Psoas muscle (tissue), 8 donors: ENCODE measurements around the gene HEXD. TPM values are rescaled to one million over a fixed set of nuclear protein-coding genes. Genes with fewer than 3 reads are reported as not detected.

Source experiments
- ATAC-seq, 4 donors: fragments of 200-7000 bp; cut with Tn5 transposase; one replicate each; pipeline ENCODE4 v1.9.1; 2020; ENCODE audit warnings: moderate library complexity in 3 of 4, mild to moderate bottlenecking in 2 of 4
- DNase-seq, 2 donors: peaks; one replicate each; pipeline ENCODE4 v3.0.0-alpha.2; 2020
- H3K27ac ChIP-seq: fragments of 200-600 bp; one replicate; pipeline ENCODE4 v1.8.0; 2022
- H3K27me3 ChIP-seq, 3 donors: fragments of 200-600 bp in 1 of 3; one replicate each; pipeline versions ENCODE4 v1.6.1 to v1.8.0; 2013 to 2022; ENCODE audit warnings: low read length in 2 of 3, mild to moderate bottlenecking in 2 of 3, moderate library complexity in 1 of 3; ENCODE audit not compliant: insufficient read depth in 3 of 3
- H3K36me3 ChIP-seq, 2 donors: fragments of 200-600 bp in 1 of 2; one replicate each; pipeline versions ENCODE4 v1.6.1 to v1.8.0; 2013 to 2022; ENCODE audit warnings: low read depth in 1 of 2, mild to moderate bottlenecking in 1 of 2, moderate library complexity in 1 of 2; ENCODE audit not compliant: insufficient read depth in 1 of 2
- H3K4me1 ChIP-seq: fragments of 200-600 bp; one replicate; pipeline ENCODE4 v1.8.0; 2022
- H3K4me3 ChIP-seq: fragments of 200-600 bp; one replicate; pipeline ENCODE4 v1.8.0; 2022; ENCODE audit warnings: mild to moderate bottlenecking
- H3K9me3 ChIP-seq: fragments of 200-600 bp; one replicate; pipeline ENCODE4 v1.8.0; 2022
- WGBS, 3 donors: extraction: QIAGEN DNeasy Blood & Tissue Kit; methylation state at CpG; one replicate each; pipeline versions ENCODE4 v1.1.6 to v1.1.7; 2013; 5-methylcytosine and 5-hydroxymethylcytosine counted together
- intact Hi-C, 2 donors: fragments of 100-400 bp; cut with DNase I; formaldehyde crosslinking; loops; one replicate each; pipeline versions ENCODE4 v1.11.0 to v1.14.2; 2022
- polyA plus RNA-seq, 3 donors: library from polyadenylated mRNA; stranded (reverse); fragments of 200-250 nt; gene quantifications; one replicate each; pipeline ENCODE4 v1.2.3, GENCODE V29; 2013
- total RNA-seq, 4 donors: library from RNA; stranded (reverse); fragmentation: NEBNext Ultra II Directional in 2 of 4; extraction: Animal tissue kit (Norgen Biotek cat#: 25700) in 2 of 4; gene quantifications; one replicate each; pipeline versions ENCODE4 v1.2.1 to v1.2.4, GENCODE V29; 2021 to 2023
- TF ChIP-seq, protein P1 (sequence below): fragments of 200-600 bp; IDR thresholded peaks from one replicate; pipeline ENCODE4 v1.8.0; 2022; ENCODE audit warnings: antibody characterized with exemption
- donor health status: healthy with polysubstance abuse.
- donor health status: DM: no; HTN: no; CAD: no; lungs with moderate emphysema.
- donor health status: Bipolar disorder and iron deficiency.
- donor health status: healthy.
- donor health status: DM: yes; HTN: yes; CAD: no.
- donor health status: DM: no; HTN: no; CAD: no.
- donor health status: DM: no; HTN: no; CAD: no.
- donor health status: DM: yes; HTN: yes; CAD: no.

The HEXD gene
- total and polyA plus RNA-seq, 7 donors: 17.4 to 29.8 (median 21.3) TPM

DNA sequence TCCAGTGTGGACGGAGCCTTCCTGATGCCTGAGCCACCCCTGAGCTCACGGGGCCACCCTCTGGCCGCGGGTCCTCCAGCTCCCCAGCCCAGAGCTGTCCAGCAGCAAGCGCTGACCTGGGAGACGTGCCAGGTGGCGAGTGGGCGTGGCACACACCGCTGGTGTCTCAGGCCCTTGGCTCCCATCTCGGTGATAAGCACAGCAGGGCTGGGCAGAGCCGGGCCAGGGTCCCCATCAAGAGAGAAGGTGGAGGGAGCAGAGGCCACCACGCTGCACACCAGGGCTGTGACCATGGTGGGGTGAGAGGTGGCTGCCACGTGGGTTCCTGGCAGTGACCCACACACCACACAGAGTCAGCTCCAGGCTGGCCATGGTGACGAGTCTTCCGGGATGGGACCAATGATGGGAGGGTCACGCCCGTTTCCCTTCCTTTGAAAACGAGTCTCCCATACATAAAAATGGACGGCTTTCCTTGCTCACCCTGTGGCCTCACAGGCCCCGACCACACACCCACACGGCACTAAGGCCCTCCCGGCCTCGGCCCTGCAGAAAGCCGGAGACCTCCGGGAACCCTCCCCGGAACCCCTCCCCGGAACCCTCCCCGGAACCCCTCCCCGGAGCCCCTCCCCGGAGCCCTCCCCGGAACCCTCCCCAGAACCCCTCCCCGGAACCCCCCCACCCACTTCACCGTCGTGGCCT, 29.8 kb upstream of the HEXD start:
- peak; percentile 39 to 68 (median 47) for ATAC-seq
- DNase-seq: peak; percentile 59 to 83

DNA sequence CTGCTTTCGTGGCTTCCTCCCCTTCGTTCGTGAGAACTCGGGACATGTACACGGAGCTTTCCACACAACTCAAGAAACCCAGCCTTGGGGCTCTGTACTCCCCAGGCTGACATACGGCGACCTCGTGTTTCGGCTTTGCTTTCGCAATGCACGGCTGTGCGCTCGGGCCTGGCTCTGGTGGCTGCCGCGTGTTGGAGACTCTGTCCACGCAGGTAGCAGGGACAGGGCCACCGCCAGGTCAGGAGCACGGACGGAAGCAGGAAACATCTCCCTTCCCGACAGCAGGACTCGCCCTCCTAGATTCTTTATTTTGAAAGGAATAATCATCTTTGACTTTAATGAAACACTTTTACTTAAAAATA, 29.2 kb upstream of the HEXD start:
- H3K27me3 ChIP-seq: peaks cover 0 to 8% (median 0%) of the 10 kb centered on the region in 3 donors
- H3K36me3 ChIP-seq: peaks cover 0 to 24% of the 10 kb centered on the region in 2 donors
- H3K4me3 ChIP-seq: no peak overlapping the region
- peaks cover 20% of the 10 kb centered on the region for H3K4me1 ChIP-seq
- intact Hi-C loops: no loop called here
- no peaks in the 10 kb centered on the region for H3K9me3 ChIP-seq
- WGBS, 3 donors: 82 to 87% (median 84%) methylated on average over 18 to 21 of the region's 21 CpGs
- no peak for ATAC-seq
- no peak overlapping the region for H3K27ac ChIP-seq
- TF ChIP-seq, protein P1, sequence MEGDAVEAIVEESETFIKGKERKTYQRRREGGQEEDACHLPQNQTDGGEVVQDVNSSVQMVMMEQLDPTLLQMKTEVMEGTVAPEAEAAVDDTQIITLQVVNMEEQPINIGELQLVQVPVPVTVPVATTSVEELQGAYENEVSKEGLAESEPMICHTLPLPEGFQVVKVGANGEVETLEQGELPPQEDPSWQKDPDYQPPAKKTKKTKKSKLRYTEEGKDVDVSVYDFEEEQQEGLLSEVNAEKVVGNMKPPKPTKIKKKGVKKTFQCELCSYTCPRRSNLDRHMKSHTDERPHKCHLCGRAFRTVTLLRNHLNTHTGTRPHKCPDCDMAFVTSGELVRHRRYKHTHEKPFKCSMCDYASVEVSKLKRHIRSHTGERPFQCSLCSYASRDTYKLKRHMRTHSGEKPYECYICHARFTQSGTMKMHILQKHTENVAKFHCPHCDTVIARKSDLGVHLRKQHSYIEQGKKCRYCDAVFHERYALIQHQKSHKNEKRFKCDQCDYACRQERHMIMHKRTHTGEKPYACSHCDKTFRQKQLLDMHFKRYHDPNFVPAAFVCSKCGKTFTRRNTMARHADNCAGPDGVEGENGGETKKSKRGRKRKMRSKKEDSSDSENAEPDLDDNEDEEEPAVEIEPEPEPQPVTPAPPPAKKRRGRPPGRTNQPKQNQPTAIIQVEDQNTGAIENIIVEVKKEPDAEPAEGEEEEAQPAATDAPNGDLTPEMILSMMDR: no peak
- no peak for DNase-seq

More for the DNA sequence above, 29.8 kb upstream of the HEXD start:
- no peak overlapping the region for H3K27ac ChIP-seq
- intact Hi-C loops: no loop called here
- 45 to 54% (median 53%) methylated on average over 28 to 34 of the region's 34 CpGs for WGBS, 3 donors
- H3K4me1 ChIP-seq: peaks cover 25% of the 10 kb centered on the region
- TF ChIP-seq, protein P1: no peak
- H3K27me3 ChIP-seq: peaks cover 0 to 8% (median 4%) of the 10 kb centered on the region in 3 donors
- H3K9me3 ChIP-seq: no peaks in the 10 kb centered on the region
- peaks cover 0 to 18% of the 10 kb centered on the region in 2 donors for H3K36me3 ChIP-seq
- no peak overlapping the region for H3K4me3 ChIP-seq

DNA sequence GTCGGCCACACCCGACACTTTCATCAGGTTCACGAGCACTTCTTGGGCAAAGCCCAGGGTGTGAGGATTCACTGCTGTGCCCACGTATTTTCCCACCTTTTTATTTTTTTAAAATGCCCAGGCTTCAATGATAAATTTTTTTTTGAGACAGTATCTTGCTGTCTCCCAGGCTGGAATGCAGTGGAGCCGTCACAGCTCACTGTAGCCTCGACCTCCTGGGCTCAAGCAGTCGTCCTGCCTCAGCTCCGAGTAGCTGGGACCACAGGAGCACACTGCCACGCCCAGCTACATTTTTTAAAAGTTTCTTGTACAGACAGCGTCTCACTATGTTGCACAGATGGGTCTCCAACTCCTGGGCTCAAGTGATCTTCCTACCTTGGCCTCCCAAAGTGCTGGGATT, 28.8 kb upstream of the HEXD start:
- Histone ChIP-seq H3K4me3 (no peak overlapping the region), H3K27ac (no peak overlapping the region), H3K36me3 (peaks cover 0 to 28% of the 10 kb centered on the region in 2 donors), H3K4me1 (peaks cover 15% of the 10 kb centered on the region), H3K9me3 (no peaks in the 10 kb centered on the region), H3K27me3 (peaks cover 0 to 8% (median 0%) of the 10 kb centered on the region in 3 donors)
- TF ChIP-seq, protein P1: no peak
- DNase-seq (no peak), ATAC-seq (no peak)
- WGBS, 3 donors: 81 to 90% (median 88%) methylated on average over 10 of the region's 10 CpGs
- intact Hi-C loops: no loop called here

DNA sequence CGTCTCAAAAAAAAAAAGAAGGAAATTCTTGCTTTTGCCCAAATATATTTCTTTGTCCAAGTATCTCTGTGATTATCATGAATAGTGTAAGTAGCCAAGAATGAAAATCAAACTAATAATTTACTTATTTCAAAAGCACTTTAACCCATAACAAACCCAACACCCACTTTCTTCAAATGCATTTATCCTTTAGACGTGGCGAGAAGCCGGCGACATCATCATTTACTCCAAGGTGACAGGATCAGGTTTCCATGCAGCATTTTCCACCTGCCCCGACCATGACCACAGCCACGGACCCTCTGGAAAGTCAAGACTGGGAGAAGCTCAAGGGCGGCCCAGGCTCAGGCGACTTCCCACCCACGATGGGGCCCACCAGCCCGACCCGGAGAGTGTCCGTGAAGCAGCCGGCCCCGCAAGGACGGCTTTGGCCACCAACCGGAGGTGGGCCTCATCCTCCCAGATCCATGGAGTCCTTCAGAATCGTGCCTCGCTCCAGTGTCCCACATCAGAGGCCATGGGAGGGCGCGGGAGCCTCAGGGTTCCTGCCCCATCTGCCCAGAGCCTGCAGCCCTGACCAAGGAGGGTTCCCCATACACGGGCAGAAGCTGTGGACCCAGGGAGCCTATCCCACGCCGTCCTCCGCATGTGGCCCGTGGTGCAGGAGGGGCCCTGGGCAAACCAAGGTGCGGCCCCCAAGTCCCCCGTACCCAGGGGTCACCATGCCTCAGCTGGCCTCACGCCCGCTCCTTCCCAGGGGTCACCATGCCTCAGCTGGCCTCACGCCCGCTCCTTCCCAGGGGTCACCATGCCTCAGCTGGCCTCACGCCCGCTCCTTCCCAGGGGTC, 27.9 kb upstream of the HEXD start:
- Histone ChIP-seq H3K36me3 (peaks cover 0 to 32% of the 10 kb centered on the region in 2 donors), H3K4me1 (peaks cover 7% of the 10 kb centered on the region), H3K9me3 (no peaks in the 10 kb centered on the region), H3K27me3 (peaks cover 0 to 8% (median 0%) of the 10 kb centered on the region in 3 donors), H3K4me3 (no peak overlapping the region), H3K27ac (no peak overlapping the region)
- DNase-seq: no peak
- intact Hi-C loops: loop anchor here in 1 of 2 donors (1.0 kb wide), 1 partner anchor 53 kb away; no protein-coding TSS in a partner anchor
- ATAC-seq: no peak
- 93% methylated on average over 27 to 31 of the region's 34 CpGs for WGBS, 3 donors
- TF ChIP-seq, protein P1: no peak
